Suprapubic skin (tissue), 3 donors: ENCODE results near the gene AKR1B15.

Experiments
- CTCF ChIP-seq, 2 donors: fragments of 200-600 bp in 1 of 2; fragments of 450-650 bp in 1 of 2; sonication (generic) in 1 of 2; IDR thresholded peaks; one replicate each; pipeline ENCODE4 v1.5.1; 2016 to 2019; ENCODE audit warnings: antibody characterized with exemption in 2 of 2, mild to moderate bottlenecking in 1 of 2, moderate library complexity in 1 of 2
- EP300 ChIP-seq: sonication (generic); formaldehyde crosslinking; IDR thresholded peaks from one replicate; pipeline ENCODE4 v1.6.1; 2017; ENCODE audit warnings: antibody characterized with exemption

GRCh38 chr7:134528749-134529148, 20.2 kb upstream of the AKR1B15 start:
- TF ChIP-seq CTCF (IDR thresholded peaks at IDR 0.05) = no peak
- no peak for TF ChIP-seq EP300
